RPMI7951 (cell line): ENCODE results near the gene CIT. TPM values are rescaled to one million over a fixed set of nuclear protein-coding genes. Genes with fewer than 3 reads are reported as not detected.

Source experiments
- DNase-seq: peaks from one replicate; pipeline ENCODE4 v3.0.0-alpha.2; 2012; ENCODE audit warnings: low read depth
- total RNA-seq: library from RNA; depleted of rRNA; stranded (reverse); fragments of >200 nt; shearing (Covaris generic); gene quantifications from 2 replicates; pipeline ENCODE4 v1.2.3, GENCODE V29; 2014

CIT gene
- total RNA-seq, 1 experiment from 2014 or later, result 36.0 TPM

GRCh38 chr12:119850330-119850729 is 26.8 kb downstream of the CIT start:
- no peak for DNase-seq

- peak; percentile 42 for DNase-seq
Observed at GRCh38 chr12:119843100-119843499, 34.0 kb downstream of the CIT start.

GRCh38 chr12:119842380-119842779 is 34.7 kb downstream of the CIT start:
- DNase-seq, result peak; percentile 37

- DNase-seq, result peak; percentile 42
Observed at GRCh38 chr12:119841433-119842210, 35.5 kb downstream of the CIT start.

- no peak for DNase-seq
Observed at GRCh38 chr12:119840582-119840981, 36.5 kb downstream of the CIT start.

GRCh38 chr12:119840168-119840567 is 37.0 kb downstream of the CIT start:
- DNase-seq, result no peak

- no peak for DNase-seq
Observed at GRCh38 chr12:119838826-119839600, 38.1 kb downstream of the CIT start.

GRCh38 chr12:119836781-119837180 is 40.3 kb downstream of the CIT start:
- DNase-seq, result peak; percentile 15

- DNase-seq, result no peak
Observed at GRCh38 chr12:119835068-119835467, 42.1 kb downstream of the CIT start.

GRCh38 chr12:119829439-119829838 is 47.7 kb downstream of the CIT start:
- DNase-seq, result no peak

GRCh38 chr12:119828300-119828699 is 48.8 kb downstream of the CIT start:
- DNase-seq, result no peak

GRCh38 chr12:119827760-119828159 is 49.4 kb downstream of the CIT start:
- no peak for DNase-seq

- DNase-seq, result no peak
Observed at GRCh38 chr12:119826661-119827445, 50.3 kb downstream of the CIT start.

GRCh38 chr12:119825262-119825661 is 51.9 kb downstream of the CIT start:
- no peak for DNase-seq

- DNase-seq, result no peak
Observed at GRCh38 chr12:119822046-119822445, 55.1 kb downstream of the CIT start.

- DNase-seq, result no peak
Observed at GRCh38 chr12:119819322-119819721, 57.8 kb downstream of the CIT start.

- DNase-seq, result no peak
Observed at GRCh38 chr12:119817546-119818343, 59.4 kb downstream of the CIT start.

- DNase-seq, result no peak
Observed at GRCh38 chr12:119809023-119809422, 68.1 kb downstream of the CIT start.

GRCh38 chr12:119808441-119808840 is 68.7 kb downstream of the CIT start:
- no peak for DNase-seq

- DNase-seq, result no peak
Observed at GRCh38 chr12:119807380-119807779, 69.7 kb downstream of the CIT start.

GRCh38 chr12:119804011-119804641 is 73.0 kb downstream of the CIT start:
- peak; percentile 67 for DNase-seq
